ENCODE measurements around the gene DOCK10.

DNA sequence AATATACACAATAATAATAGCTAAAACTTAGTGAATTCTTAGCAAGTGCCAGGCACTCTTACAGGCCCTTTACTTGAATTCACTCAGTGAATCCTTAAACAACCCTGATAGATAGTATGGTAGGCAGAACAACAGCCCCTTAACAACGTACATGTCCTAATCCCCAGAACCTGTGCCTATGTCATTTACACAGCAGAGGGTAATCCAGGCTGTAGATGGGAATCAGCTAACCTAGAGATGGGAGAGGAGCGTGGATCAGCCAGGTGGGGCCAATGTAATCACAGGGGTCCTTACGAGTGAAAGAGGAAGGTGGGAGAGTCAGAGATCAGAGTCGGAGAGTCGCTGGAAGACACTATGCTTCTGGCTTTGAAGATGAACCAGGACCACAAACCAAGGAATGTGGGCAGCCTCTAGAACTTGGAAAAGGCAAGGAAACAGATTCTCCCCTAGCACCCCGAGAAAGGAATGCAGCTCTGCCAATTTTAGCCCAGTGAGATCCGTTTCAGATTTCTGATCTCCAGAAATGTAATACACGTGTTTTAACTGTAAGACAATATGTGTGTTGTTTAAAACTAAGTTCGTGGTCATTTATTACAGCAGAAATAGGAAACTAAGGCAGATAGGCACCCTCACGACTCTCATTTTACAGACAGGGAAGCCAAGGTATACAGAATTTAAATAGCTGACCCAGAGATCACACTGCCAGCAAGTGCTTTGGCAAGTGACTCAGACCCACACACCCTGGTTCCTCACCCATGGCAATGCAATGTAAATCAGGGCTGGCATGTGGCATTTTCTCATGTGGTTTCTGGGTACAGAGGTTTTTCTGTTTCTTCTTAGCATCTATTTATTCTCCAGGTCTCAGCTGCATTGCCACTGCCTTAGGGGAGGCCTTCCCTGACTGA lies 68.9 kb downstream of the DOCK10 start:
- TF ChIP-seq POLR2A (IDR thresholded peaks at IDR 0.05; ENCODE audit: low read length): no peak
- no peak for TF ChIP-seq GATA1 (IDR thresholded peaks at IDR 0.05; ENCODE audit: low read depth, low read length)

All from erythroblast (primary cell).